ENCODE measurements around the gene KCND2. TPM values are rescaled to one million over a fixed set of nuclear protein-coding genes. Genes with fewer than 3 reads are reported as not detected.
"Not testable (repeated sequence)": the region's sequence is repeated elsewhere in the genome, so short reads cannot be mapped to it uniquely, and the experiment has no call there.

The KCND2 gene
- total RNA-seq, 1 donor from 2014 or later: 0.40 TPM

DNA sequence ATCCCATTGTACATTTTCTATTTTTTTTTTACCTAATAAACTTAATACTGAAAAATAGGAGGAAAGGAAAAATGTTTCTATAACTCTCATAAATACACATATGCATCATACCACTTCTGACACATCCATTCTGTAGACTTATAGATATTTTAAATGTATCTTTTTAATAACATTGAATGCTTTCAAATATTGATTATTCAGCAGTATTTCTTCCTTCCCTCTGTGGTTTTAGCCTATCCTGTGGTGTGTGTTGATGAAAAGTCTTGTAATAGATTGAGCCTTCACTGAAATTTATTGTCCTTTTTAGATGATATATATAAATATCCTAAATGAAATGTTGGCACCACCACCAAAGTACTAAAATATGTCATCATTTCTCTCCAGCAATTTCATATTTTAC, 366.9 kb downstream of the KCND2 start:
- intact Hi-C loops (cut with DNase I): no loop called here
- DNase-seq (ENCODE audit: low spot score): no peak
- no peak for ATAC-seq

DNA sequence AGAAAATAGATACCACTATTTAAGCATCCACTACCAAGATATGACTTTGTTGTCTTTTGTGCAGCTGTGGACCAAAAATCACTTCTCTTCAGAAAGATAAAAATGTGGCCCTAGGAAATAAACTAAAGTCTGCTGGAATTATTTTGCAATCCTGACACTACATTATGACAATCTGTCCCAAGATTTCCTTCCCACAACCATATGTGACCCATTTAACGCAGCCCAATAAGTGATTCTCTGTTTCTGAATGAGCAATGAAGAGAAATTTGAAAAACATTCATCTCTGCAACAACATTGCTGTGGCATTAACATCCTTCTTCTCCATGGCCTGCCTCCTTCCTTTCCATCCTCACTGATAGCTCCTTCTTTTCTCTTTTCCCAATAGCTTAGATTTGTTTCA, 373.0 kb downstream of the KCND2 start:
- DNase-seq (ENCODE audit: low spot score): no peak
- intact Hi-C loops (cut with DNase I): no loop called here
- ATAC-seq: no peak

DNA sequence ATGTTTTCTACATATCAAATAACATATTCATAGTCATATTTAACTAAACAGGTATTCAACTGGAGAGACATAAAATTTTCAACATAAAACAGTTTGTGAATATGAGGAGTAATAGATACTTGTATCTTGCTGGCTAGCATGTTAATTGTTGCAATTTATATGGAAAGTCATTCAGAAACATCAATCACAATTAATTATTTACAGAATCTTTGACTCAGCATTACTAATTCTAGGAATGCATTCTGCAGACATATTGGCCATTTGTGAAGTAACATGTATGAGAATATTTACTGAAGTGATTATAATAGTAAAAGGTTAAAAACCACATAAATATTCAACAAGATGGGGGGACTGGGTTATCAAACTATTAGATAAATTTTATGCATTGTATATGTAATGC, 381.3 kb downstream of the KCND2 start:
- ATAC-seq (no peak), DNase-seq (ENCODE audit: low spot score) (no peak)
- intact Hi-C loops (cut with DNase I): no loop called here

DNA sequence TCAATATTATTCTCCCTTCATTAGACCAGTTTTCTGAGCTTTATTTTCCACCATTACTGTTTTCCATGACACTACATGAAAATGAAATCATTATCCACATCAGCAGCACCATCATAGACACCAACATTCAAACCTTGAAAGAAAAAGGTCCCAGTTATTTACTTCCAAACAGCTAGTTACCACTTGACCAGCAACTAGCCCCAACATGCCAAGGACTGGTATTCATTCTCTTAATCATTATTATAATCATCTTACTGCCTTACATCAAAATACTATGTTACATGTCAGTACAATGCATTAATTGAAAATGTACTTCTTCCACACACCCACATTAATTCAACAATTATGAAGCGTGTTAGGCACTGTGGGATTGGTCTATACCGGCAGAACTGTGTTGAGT, 385.5 kb downstream of the KCND2 start:
- no peak for DNase-seq (ENCODE audit: low spot score)
- intact Hi-C loops (cut with DNase I): no loop called here
- no peak for ATAC-seq

DNA sequence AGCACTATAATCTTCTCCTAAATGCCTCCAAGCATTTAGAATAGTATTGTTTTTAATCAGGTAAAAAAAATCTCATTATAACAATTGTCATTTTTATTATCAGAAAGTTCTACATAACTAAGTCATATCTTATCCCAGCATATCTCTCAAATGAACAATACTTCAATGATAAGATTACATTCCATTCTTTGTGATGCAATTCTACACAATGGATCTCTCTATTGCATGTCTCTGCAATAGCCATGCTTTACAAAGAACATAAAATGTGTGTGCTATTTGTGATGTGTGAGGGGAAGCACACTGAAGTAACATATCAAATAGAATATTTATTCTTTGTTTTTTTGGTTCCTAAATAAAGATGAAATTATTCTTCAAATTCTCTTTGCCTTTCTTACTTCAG, 389.3 kb downstream of the KCND2 start:
- DNase-seq (ENCODE audit: low spot score): no peak
- intact Hi-C loops (cut with DNase I): no loop called here
- no peak for ATAC-seq

DNA sequence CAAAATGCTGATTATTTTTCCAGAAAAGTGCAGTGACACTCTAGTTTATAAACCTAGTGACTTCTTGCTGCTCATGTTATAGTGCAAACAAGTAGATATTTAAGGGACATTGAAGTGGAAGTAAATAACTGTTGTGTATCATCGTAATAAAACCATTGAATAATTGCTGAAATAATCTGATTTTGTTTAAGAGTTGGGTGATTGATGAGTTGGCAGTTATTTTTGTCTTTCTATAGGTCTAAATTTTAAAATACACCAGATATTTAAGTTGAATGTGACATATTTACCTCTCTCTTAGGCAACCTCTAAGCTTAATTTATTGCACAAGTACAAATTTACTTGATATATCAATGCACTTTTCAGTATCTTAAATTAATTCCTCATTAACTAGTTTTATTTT, 392.1 kb downstream of the KCND2 start:
- intact Hi-C loops (cut with DNase I): no loop called here
- ATAC-seq: no peak
- DNase-seq (ENCODE audit: low spot score): no peak

DNA sequence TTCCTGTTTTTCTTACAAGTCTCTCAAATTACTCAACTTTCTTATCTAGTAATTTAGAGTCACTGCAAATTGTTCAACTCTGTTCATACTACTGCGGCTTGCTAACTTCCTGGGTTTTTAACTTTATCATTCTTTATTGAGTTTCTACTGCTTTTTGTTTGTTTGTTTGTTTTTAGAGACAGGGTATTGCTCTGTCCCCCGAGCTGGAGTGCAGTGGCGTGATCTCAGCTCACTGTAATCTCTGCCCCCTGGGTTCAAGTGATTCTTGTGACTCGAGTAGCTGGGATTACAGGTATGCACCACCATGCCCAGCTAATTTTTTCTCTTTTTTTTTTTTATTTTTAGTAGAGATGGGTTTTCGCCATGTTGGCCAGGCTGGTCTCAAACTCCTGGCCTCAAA, 402.1 kb downstream of the KCND2 start:
- no peak for ATAC-seq

DNA sequence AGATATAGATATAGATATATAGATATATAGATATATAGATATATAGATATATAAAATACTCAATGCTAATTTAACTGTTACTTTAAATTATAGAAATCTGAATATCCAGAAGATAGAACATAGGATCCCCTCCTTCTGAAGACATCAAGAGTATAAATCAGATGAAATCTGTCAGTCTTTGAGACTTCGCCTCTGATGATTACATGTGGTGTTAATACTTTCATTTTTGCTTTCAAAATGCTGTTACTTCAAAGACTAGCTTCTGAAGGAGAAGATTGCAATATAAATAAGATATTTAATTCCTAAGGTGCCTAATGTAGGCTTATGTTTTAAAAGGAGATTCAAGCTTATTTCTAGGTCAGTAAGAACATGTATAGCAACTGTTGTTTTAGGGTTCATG, 404.6 kb downstream of the KCND2 start:
- intact Hi-C loops (cut with DNase I): no loop called here
- no peak for ATAC-seq
- no peak for DNase-seq (ENCODE audit: low spot score)

More for the DNA sequence above, 402.1 kb downstream of the KCND2 start:
- intact Hi-C loops (cut with DNase I): no loop called here
- no peak for DNase-seq (ENCODE audit: low spot score)

DNA sequence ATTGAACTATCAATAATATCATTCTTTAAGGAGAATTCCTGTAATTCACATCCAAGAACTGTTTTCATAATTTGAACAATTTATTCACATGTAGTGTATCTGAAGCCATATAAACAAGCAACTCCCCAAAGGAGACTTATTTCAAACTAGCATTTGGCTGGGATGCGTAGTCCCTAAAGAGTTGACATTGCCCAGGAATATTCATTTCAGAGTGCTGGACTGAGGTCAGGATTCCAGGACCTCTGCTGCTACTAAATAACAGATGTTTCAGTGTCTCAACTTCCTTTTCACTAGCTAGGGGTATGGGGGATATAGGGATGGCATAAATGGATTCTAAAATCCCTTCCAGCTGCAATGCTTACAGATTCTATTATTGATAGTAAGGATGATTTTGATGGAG, 408.0 kb downstream of the KCND2 start:
- ATAC-seq (no peak), DNase-seq (ENCODE audit: low spot score) (no peak)
- intact Hi-C loops (cut with DNase I): no loop called here

DNA sequence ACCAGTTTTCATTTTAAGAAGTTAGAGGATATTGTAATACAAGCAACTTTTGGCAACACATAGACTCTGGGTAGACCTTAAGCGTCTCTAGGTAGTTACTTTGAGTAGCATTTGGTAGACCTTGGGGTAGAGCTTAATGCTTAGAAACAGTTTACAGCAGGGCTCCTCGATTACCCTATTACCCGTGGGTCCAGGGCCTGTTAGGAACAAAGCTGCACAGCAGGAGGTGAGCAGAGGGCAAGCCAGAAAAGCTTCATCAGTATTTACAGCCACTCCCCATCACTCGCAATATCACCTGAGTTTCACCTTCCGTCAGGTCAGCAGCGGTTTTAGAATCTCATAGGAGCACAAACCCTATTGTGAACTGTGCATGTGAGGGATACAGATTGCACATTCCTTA, 411.5 kb downstream of the KCND2 start:
- DNase-seq (ENCODE audit: low spot score) (no peak), ATAC-seq (no peak)
- intact Hi-C loops (cut with DNase I): no loop called here

DNA sequence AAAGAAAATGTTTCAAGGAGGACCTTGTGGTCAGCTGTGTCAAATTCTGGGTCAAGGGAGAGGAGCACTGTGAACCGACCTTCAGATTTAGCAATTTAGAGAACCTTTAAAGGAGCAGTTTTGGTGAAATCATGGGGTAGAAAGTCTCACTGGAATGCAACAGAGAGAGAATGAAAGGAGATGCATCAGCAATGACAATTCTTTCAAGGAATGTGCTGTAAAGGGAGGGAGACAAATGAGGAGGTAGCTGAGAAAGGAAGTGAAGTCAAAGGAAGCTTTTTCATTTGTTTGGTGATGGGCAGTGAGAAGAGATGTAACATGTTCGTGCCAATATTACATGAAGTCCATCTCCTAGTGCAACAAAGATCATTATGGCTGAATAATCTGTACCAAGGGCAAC, 418.9 kb downstream of the KCND2 start:
- DNase-seq (ENCODE audit: low spot score) (no peak), ATAC-seq (no peak)
- intact Hi-C loops (cut with DNase I): no loop called here

DNA sequence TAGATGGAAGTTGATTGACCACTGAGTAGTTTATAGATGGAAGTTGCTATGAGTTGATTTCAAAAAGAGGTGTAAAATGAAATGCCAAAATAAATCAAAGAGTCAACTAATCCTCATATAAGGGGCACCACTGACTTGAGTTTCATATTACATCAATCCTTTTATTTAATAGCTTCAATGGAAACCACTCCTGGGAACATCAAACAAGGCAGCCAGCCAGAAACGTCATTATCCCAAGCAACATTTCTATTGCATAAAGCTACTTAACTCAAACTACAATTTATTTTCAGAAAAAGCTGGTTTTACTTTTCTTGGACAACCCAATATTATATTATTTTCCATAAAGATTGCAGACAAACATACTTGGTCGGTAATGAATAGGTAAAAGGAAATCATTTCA, 422.9 kb downstream of the KCND2 start:
- ATAC-seq (no peak), DNase-seq (ENCODE audit: low spot score) (no peak)
- intact Hi-C loops (cut with DNase I): no loop called here

DNA sequence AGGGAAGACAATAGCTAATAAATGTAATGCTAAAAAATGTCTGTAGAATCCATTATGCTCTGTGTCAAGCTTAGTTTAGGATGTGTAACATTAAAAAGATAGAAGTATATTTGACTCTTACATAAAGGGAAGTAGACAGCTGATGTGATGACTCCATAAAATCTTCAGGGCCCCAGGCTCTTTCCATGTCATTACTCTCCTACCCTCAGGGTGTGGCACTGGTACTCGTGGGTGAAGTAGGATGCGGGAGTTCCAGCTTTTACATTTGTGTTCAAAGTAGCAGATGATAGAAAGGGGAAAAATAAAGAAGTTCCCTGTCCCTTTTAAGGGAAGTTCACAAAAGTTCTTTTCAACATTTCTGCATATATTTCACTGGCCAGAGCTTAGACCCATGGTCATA, 427.8 kb downstream of the KCND2 start:
- intact Hi-C loops (cut with DNase I): no loop called here
- ATAC-seq: no peak

DNA sequence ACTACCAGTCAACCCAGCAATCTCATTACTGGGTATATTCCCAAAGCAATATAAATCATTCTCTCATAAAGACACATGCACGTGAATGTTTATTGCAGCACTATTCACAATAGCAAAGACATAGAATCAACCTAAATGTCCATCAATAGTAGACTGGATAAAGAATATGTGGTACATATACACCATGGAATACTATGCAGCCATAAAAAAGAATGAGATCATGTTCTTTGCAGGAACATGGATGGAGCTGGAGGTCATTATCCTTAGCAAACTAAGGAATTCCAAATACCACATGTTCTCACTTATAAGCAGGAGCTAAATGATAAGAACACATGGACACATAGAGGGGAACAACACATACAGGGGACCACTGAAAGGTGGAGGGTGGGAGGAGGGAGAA, 429.4 kb downstream of the KCND2 start:
- intact Hi-C loops (cut with DNase I); ATAC-seq; DNase-seq (ENCODE audit: low spot score): not testable (repeated sequence)

More for the DNA sequence above, 427.8 kb downstream of the KCND2 start:
- no peak for DNase-seq (ENCODE audit: low spot score)

DNA sequence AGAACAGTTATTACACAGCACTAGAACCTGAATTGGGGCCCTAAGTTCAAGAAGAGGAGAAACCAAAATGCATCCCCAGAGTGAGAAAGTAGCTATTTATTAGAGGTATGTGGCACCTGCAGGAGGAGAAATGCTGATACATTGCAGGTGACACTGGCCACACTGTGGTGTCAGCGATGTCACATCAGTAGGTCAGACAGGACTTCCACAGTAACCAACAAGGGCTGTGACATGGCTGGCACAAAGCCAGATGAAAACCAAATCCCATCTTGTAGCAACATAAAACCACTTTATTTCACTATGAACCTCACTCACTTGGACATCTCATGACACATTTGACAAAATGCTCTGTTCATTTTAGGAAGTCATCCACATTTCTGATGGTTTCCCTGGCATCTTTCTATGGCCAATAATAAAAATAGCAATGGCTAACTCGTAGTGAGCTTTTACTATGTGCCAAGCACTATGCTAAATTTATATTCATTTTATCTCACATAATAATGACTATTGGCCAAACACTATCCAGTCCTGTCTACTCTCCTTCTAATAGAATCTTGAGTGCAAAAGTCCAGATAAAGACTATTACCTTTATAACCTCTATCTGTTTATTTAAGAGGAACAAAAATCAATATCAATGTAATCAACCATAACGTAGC, 430.7 kb downstream of the KCND2 start:
- intact Hi-C loops (cut with DNase I): no loop called here
- no peak for ATAC-seq
- no peak for DNase-seq (ENCODE audit: low spot score)

DNA sequence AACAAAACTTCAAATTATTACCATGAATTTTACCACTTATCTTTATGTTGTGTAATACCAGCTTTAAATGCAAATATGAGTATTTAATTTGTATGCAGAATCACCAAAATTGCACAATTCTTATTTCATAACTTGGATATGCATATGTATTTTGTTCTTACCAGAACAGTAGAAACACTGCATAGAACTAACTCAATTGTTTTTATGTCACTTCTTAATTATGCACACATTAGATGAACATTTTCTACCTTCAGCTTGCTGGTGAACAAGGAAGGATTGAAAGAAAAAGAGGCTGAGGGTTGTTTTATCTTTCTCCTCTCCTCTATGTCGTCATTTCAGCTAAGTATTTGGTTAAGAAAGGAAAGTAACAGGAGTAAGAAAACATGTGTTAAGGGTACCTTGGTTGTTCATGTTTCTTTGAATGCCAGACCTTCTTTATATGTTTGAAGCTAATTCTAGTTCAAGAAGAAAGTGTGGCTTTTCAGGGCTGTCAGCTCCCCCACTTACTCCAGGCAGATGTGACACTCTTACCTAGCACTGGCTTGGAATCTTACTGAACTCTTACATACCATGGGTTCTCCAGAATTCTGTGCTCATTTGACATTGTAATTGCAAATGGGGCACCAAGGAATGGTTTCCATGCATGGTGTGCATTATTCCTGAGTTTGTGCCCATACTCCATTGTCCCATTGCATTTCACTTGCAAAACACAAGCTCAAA, 436.4 kb downstream of the KCND2 start:
- DNase-seq (ENCODE audit: low spot score) (no peak), ATAC-seq (no peak)
- intact Hi-C loops (cut with DNase I): no loop called here

DNA sequence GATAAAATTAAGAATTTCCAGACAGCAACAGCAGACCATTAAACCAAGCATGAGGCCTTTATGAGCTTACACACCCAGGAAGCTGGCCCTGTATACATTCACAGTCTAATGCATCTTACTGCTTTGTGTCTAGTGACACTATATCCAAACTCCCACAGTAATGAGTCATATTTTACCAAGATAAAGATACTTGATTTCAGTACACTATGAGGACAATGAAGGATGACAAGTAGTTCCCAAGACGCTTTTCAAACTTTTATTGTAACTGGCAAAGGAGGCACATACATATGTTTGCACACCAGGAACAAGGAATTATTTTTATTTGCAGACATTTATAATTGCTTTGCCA, 437.0 kb downstream of the KCND2 start:
- ATAC-seq: no peak
- intact Hi-C loops (cut with DNase I): no loop called here
- DNase-seq (ENCODE audit: low spot score): no peak

DNA sequence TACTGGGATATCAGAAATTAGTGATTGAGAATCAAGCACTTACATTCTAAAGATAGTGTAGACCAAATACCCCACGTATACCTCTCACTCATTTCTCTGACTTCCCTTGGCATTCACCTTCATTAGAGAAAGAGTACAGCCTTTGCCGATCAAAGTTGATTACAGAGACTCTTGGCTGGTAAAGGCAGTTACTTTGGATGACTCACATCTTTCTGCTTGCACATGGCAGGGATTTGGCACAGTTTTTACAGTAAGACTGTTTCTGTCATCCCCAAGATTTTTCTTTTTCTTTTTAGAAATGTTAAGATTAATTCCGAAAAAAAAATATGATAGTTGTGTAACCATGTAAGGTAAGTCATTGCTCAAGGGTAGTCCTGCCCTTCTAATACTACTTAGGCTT, 442.0 kb downstream of the KCND2 start:
- ATAC-seq (no peak), DNase-seq (ENCODE audit: low spot score) (no peak)
- intact Hi-C loops (cut with DNase I): no loop called here

DNA sequence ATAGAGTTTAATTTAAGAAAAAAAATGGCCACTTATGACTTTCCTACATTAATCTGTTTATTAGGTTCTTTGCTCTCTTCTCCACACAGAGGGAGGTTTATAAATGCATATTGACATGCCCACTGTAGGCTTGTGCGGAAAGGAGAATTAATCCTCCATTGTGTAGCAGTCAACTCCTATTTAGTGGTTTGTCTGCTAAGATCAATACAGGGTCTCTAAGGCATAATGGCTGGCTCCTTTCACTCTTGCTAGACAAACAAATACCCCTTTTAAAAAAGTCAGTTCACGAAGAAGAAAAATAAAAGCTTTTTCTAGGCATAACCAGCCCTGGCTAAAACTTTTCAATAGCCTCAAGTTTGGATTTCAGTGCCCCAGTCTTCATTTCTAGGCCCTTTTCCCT, 443.3 kb downstream of the KCND2 start:
- no peak for ATAC-seq
- no peak for DNase-seq (ENCODE audit: low spot score)
- intact Hi-C loops (cut with DNase I): no loop called here

DNA sequence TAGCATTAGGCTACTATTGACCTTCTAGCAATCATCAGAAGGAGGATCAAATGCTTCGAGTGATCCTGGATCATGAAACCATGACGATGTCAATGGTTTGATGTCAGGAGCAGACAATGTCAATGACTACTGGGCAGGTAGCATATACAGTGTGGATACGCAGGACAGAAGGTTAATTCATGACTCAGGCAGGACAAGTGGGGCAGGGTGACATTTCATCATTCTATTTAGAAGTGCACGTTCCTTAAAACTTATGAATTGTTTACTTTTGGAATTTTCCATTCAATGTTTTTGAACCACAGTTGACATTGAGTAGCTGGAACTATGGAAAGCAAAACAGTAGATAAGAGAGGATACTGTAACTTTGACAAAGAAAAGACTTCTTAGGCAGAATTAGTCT, 444.2 kb downstream of the KCND2 start:
- no peak for ATAC-seq
- intact Hi-C loops (cut with DNase I): no loop called here
- DNase-seq (ENCODE audit: low spot score): no peak

DNA sequence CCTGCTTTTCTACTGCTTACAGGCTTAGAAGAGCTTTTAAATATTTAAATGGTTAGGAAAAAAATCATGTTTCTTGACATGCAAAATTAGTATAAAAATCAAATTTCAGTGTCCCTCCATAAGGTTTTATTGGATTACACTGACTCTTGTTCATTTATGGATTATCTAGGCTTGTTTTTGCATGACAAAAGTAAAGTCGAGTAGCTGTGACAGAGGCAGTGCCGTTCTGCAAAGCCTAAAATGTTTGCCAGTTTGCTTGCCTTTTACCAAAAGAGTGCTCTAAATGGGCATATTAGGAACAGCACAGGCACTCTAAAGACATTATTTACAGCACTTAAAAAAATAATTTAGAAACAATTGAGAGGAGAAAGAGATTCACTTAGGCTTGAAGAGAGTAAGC, 445.4 kb downstream of the KCND2 start:
- ATAC-seq (no peak), DNase-seq (ENCODE audit: low spot score) (no peak)
- intact Hi-C loops (cut with DNase I): no loop called here

Data from sciatic nerve (tissue), 2 donors.